A549 (cell line): ENCODE data around the gene CDCP1. TPM values are rescaled to one million over a fixed set of nuclear protein-coding genes. Genes with fewer than 3 reads are reported as not detected.

ENCODE experiments used
- ATAC-seq, 2 experiments: fragments of 200-7000 bp in 1 of 2; fragments of >200 bp in 1 of 2; cut with Nextera tagmentation in 1 of 2; cut with Tn5 transposase in 1 of 2; 3 replicates each; pipeline versions ENCODE4 v1.8.0 to v1.9.1; 2018 to 2020; ENCODE audit warnings: mild to moderate bottlenecking in 1 of 2, moderate library complexity in 1 of 2
- CTCF ChIA-PET: fragments of 300-600 bp; sonication (Branson Sonifier 250); formaldehyde crosslinking; extraction: SDS; loops from one replicate; lab custom pipeline; 2021; ENCODE audit warnings: antibody characterized with exemption, inconsistent platforms; lab: Yijun Ruan, JAX
- POLR2A ChIA-PET: fragments of 350-600 bp; formaldehyde crosslinking; extraction: SDS; loops from one replicate; lab custom pipeline; 2021; ENCODE audit warnings: antibody characterized with exemption, inconsistent platforms; lab: Yijun Ruan, JAX
- DNase-seq, 2 experiments: peaks; one replicate each; pipeline versions ENCODE4 v3.0.0 to v3.0.0-alpha.2; 2011 to 2016; ENCODE audit warnings: low read depth in 1 of 2, low spot score in 1 of 2
- FAIRE-seq: peaks from 2 replicates; lab custom pipeline; 2011; peaks lifted over from hg19 to GRCh38; lab: Jason Lieb, UNC
- H3K27ac ChIP-seq, 2 experiments: fragments of >200 bp; sonication (Bioruptor Twin); formaldehyde crosslinking; 3 replicates each; pipeline ENCODE4 v1.5.1; 2016 to 2017
- H3K4me1 ChIP-seq: fragments of >200 bp; sonication (Bioruptor Twin); formaldehyde crosslinking; 3 replicates; pipeline ENCODE4 v1.6.1; 2016
- H3K4me2 ChIP-seq: fragments of >200 bp; sonication (Bioruptor Twin); formaldehyde crosslinking; 3 replicates; pipeline ENCODE4 v1.6.1; 2016
- H3K4me3 ChIP-seq: fragments of >200 bp; sonication (Bioruptor Twin); formaldehyde crosslinking; 3 replicates; pipeline ENCODE4 v1.5.1; 2016
- H3K9me3 ChIP-seq: fragments of >200 bp; sonication (Bioruptor Twin); formaldehyde crosslinking; 3 replicates; pipeline ENCODE4 v1.6.1; 2016
- BHLHE40 ChIP-seq: IDR thresholded peaks from 2 replicates; pipeline ENCODE4 v1.6.1; 2012; ENCODE audit warnings: low read depth, low read length, inconsistent platforms
- CEBPB ChIP-seq, 2 experiments: fragments of >200 bp in 1 of 2; sonication (Bioruptor Twin) in 1 of 2; formaldehyde crosslinking in 1 of 2; IDR thresholded peaks; 2 replicates each; pipeline ENCODE4 v1.6.1; 2012 to 2016
- EP300 ChIP-seq, 2 experiments: fragments of >200 bp; sonication (Bioruptor Twin); formaldehyde crosslinking; IDR thresholded peaks; 2 replicates in 1 of 2; 3 replicates in 1 of 2; pipeline ENCODE4 v1.6.1; 2016 to 2017
- FOSL2 ChIP-seq, 2 experiments: fragments of 450-650 bp in 1 of 2; fragments of >200 bp in 1 of 2; sonication (Bioruptor Twin) in 1 of 2; formaldehyde crosslinking; IDR thresholded peaks; 2 replicates each; pipeline versions ENCODE4 v1.5.0 to v1.6.1; 2016 to 2020; ENCODE audit warnings: mild to moderate bottlenecking in 1 of 2, moderate library complexity in 1 of 2
- FOXS1 ChIP-seq: fragments of 250-450 bp; sonication (Bioruptor Pico); IDR thresholded peaks from 2 replicates; pipeline ENCODE4 v1.5.0; 2020; ENCODE audit warnings: mild to moderate bottlenecking, moderate library complexity
- GATA3 ChIP-seq: IDR thresholded peaks from 2 replicates; pipeline ENCODE4 v1.6.1; 2012; ENCODE audit warnings: borderline replicate concordance
- HOXB5 ChIP-seq: fragments of 250-450 bp; sonication (Bioruptor Pico); IDR thresholded peaks from 2 replicates; pipeline ENCODE4 v1.5.0; 2020; ENCODE audit warnings: mild to moderate bottlenecking, moderate library complexity
- JUN ChIP-seq, 2 experiments: fragments of >200 bp; sonication (Bioruptor Twin); formaldehyde crosslinking; IDR thresholded peaks; 2 replicates in 1 of 2; 3 replicates in 1 of 2; pipeline ENCODE4 v1.6.1; 2016 to 2017
- KDM5A ChIP-seq: fragments of 200-600 bp; sonication (generic); IDR thresholded peaks from 2 replicates; pipeline ENCODE4 v1.6.1; 2016; ENCODE audit warnings: antibody characterized with exemption, mild to moderate bottlenecking
- MYC ChIP-seq: IDR thresholded peaks from 2 replicates; pipeline ENCODE4 v1.6.1; 2012; ENCODE audit warnings: mild to moderate bottlenecking, inconsistent platforms, low read length, improper control_type of control experiment, borderline replicate concordance
- PHF8 ChIP-seq: fragments of 200-600 bp; sonication (generic); IDR thresholded peaks from 2 replicates; pipeline ENCODE4 v1.6.1; 2016; ENCODE audit warnings: low read depth, mild to moderate bottlenecking, antibody characterized with exemption, moderate library complexity, borderline replicate concordance
- RAD21 ChIP-seq, 2 experiments: fragments of >200 bp in 1 of 2; sonication (Bioruptor Twin) in 1 of 2; formaldehyde crosslinking in 1 of 2; IDR thresholded peaks in 1 of 2; conservative IDR thresholded peaks in 1 of 2; 2 replicates in 1 of 2; 3 replicates in 1 of 2; pipeline ENCODE4 v1.6.1; 2012 to 2018; ENCODE audit warnings: inconsistent platforms in 1 of 2
- RARB ChIP-seq: fragments of 250-450 bp; sonication (Bioruptor Pico); IDR thresholded peaks from 2 replicates; pipeline ENCODE4 v1.8.0; 2021; ENCODE audit warnings: mild to moderate bottlenecking, moderate library complexity
- SMC3 ChIP-seq: fragments of >200 bp; sonication (Bioruptor Twin); formaldehyde crosslinking; IDR thresholded peaks from 3 replicates; pipeline ENCODE4 v1.6.1; 2018; ENCODE audit warnings: inconsistent platforms
- SREBF2 ChIP-seq: fragments of 450-650 bp; IDR thresholded peaks from 2 replicates; pipeline ENCODE4 v1.6.1; 2014; ENCODE audit warnings: mild to moderate bottlenecking, moderate library complexity
- WGBS: methylation state at CpG from one replicate; pipeline ENCODE4 v1.1.6; 2017; ENCODE audit errors: missing lambda C conversion rate; 5-methylcytosine and 5-hydroxymethylcytosine counted together
- polyA plus RNA-seq, 4 experiments: library from polyadenylated mRNA; depleted of rRNA in 3 of 4; stranded (reverse); fragments of >200 nt; fragmentation: RNase III in 1 of 4; extraction: RNeasy Plus Mini Kit Qiagen cat#74134 plus additional on column Dnase treatment in 1 of 4; gene quantifications; 2 replicates in 3 of 4; 3 replicates in 1 of 4; pipeline ENCODE4 v1.2.3, GENCODE V29; 2011 to 2017
- TF ChIP-seq, protein P1 (sequence below): fragments of 250-450 bp; sonication (Bioruptor Pico); IDR thresholded peaks from 2 replicates; pipeline ENCODE4 v1.5.0; 2021; ENCODE audit warnings: mild to moderate bottlenecking, moderate library complexity, borderline replicate concordance
- TF ChIP-seq, protein P2 (sequence below): IDR thresholded peaks from 2 replicates; pipeline ENCODE4 v1.6.1; 2012; ENCODE audit warnings: low read depth, borderline replicate concordance
- TF ChIP-seq, protein P3 (sequence below): IDR thresholded peaks from 2 replicates; pipeline ENCODE4 v1.6.1; 2012
- TF ChIP-seq, protein P4 (sequence below): fragments of 450-650 bp; IDR thresholded peaks from 2 replicates; pipeline ENCODE4 v1.6.1; 2014; ENCODE audit warnings: antibody characterized with exemption
- TF ChIP-seq, protein P5 (sequence below): fragments of 150-350 bp; IDR thresholded peaks from 2 replicates; pipeline ENCODE4 v1.6.1; 2014; ENCODE audit warnings: low read depth, mild to moderate bottlenecking, low read length

Gene CDCP1
- polyA plus RNA-seq, 2 of the 4 experiments (the other 2 are of a cell fraction), result 3.0 to 9.9 TPM

DNA sequence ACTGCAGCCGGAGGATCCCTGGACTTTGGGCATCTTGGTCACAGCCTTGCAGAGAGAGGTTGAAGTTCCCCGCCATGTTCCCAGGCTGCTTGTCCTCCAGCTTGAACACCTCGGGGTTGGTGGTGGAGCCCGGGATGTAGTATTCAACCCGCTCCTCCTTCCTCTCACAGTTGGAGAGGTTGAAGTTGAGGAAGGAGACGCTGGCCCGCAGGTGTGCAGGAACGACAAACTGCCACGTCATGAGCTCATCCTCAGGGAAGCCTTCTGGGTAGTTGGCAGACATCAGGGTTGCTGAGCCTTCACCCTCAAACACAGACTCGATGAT, 35.7 kb downstream of the CDCP1 start:
- DNase-seq, result no peak
- H3K9me3 ChIP-seq, result no peaks in the 10 kb centered on the region
- POLR2A ChIA-PET, result no interaction called here
- 97% methylated on average over 7 of the region's 10 CpGs for WGBS
- no peak overlapping the region for H3K27ac ChIP-seq
- H3K4me2 ChIP-seq, result no peak overlapping the region
- ATAC-seq, result no peak
- H3K4me3 ChIP-seq, result no peak overlapping the region
- no peak for FAIRE-seq
- CTCF ChIA-PET, result interaction anchor here (1.2 kb wide), 1 partner anchor 13 kb away, joined by 3 read pairs; no protein-coding TSS in a partner anchor
- H3K4me1 ChIP-seq, result no peaks in the 10 kb centered on the region
- TF ChIP-seq, protein P1, sequence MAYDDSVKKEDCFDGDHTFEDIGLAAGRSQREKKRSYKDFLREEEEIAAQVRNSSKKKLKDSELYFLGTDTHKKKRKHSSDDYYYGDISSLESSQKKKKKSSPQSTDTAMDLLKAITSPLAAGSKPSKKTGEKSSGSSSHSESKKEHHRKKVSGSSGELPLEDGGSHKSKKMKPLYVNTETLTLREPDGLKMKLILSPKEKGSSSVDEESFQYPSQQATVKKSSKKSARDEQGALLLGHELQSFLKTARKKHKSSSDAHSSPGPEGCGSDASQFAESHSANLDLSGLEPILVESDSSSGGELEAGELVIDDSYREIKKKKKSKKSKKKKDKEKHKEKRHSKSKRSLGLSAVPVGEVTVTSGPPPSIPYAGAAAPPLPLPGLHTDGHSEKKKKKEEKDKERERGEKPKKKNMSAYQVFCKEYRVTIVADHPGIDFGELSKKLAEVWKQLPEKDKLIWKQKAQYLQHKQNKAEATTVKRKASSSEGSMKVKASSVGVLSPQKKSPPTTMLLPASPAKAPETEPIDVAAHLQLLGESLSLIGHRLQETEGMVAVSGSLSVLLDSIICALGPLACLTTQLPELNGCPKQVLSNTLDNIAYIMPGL, result no peak
- no peak for TF ChIP-seq FOSL2 (IDR thresholded peaks at IDR 0.05)
- no peak for TF ChIP-seq FOSL2 (CRISPR knock-in tag; IDR thresholded peaks at IDR 0.05)
- no peak for TF ChIP-seq RARB
- TF ChIP-seq HOXB5 (CRISPR knock-in tag), result no peak
- TF ChIP-seq, protein P2, sequence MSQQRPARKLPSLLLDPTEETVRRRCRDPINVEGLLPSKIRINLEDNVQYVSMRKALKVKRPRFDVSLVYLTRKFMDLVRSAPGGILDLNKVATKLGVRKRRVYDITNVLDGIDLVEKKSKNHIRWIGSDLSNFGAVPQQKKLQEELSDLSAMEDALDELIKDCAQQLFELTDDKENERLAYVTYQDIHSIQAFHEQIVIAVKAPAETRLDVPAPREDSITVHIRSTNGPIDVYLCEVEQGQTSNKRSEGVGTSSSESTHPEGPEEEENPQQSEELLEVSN, result no peak
- no peak for TF ChIP-seq SMC3
- no peak for TF ChIP-seq PHF8
- TF ChIP-seq FOXS1 (CRISPR knock-in tag), result no peak
- no peak for TF ChIP-seq JUN (IDR thresholded peaks at IDR 0.05)
- TF ChIP-seq, protein P3, sequence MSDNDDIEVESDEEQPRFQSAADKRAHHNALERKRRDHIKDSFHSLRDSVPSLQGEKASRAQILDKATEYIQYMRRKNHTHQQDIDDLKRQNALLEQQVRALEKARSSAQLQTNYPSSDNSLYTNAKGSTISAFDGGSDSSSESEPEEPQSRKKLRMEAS, result no peak
- no peak for TF ChIP-seq CEBPB (IDR thresholded peaks at IDR 0.05)
- TF ChIP-seq RAD21 (conservative IDR thresholded peaks at IDR 0.05 in 1 of 2, IDR thresholded peaks at IDR 0.05 in 1 of 2), result no peak

DNA sequence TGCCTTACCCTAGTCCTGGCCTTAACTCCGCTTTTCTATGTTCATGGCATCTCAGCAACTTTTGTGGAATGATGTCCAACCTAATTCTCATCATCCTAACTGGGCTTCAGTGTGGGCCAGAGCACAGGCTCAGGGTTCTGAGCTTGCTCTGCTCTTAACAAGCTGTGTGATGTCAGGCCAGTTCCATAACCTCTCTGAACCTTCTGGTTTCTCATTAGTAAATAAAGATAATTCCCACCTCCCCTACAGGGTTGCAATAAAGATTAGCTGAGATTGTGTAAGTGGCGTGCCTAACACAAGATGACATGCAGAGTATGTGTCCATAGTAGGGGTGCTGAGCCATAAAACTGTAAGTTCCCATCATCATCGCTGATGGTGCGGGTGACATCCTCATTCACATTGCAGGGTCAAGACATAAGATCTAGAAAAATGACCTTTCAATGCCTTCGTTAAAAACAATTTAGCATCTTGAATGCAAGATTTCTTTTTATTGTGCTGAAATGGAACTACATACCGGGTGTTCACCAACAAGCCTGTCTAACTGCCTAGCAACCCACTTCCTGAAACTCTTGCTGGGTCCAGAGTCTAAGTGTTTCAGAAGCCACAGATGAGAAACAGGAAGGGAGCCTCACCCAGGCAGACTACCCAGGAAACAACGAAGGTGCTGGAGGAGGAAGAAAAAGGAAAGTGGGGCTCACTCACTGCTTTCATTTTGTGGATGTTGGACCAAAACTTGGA, 36.2 kb downstream of the CDCP1 start:
- ATAC-seq, result no peak
- Histone ChIP-seq H3K4me3 (no peak overlapping the region), H3K9me3 (no peaks in the 10 kb centered on the region), H3K4me2 (no peak overlapping the region), H3K27ac (no peak overlapping the region), H3K4me1 (no peaks in the 10 kb centered on the region)
- TF ChIP-seq EP300 (IDR thresholded peaks at IDR 0.05) (no peak), GATA3 (no peak)
- TF ChIP-seq, protein P4, sequence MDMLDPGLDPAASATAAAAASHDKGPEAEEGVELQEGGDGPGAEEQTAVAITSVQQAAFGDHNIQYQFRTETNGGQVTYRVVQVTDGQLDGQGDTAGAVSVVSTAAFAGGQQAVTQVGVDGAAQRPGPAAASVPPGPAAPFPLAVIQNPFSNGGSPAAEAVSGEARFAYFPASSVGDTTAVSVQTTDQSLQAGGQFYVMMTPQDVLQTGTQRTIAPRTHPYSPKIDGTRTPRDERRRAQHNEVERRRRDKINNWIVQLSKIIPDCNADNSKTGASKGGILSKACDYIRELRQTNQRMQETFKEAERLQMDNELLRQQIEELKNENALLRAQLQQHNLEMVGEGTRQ, result no peak
- 87% methylated on average over 7 of the region's 7 CpGs for WGBS
- FAIRE-seq, result no peak
- DNase-seq, result no peak
- POLR2A ChIA-PET, result no interaction called here
- CTCF ChIA-PET, result interaction anchor here (1.2 kb wide), 1 partner anchor 12 kb away, joined by 3 read pairs; no protein-coding TSS in a partner anchor

DNA sequence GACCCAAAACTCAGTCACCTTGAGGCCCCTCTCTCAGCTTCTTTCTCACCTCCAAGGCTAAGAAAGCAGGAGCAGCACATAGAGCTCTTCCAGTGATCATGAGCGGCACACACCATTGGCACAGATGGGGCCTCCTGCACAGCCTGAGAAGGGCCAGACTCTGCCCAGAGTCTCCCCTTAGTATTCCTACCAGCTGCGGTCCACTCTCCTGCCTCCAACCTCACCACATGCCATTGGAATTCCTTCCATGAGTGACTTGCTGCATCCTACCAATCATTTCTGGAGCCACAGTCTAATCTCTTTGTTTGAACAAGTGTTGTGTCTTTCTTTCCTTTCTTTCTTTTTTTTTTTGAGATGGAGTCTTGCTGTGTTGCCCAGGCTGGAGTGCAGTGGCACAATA, 39.3 kb downstream of the CDCP1 start:
- H3K27ac ChIP-seq, result no peak overlapping the region
- no peak overlapping the region for H3K4me2 ChIP-seq
- ATAC-seq, result no peak
- WGBS, result 100% methylated on average over 2 of the region's 2 CpGs
- no peaks in the 10 kb centered on the region for H3K9me3 ChIP-seq
- FAIRE-seq, result no peak
- DNase-seq, result no peak
- no peak overlapping the region for H3K4me3 ChIP-seq
- no peak for TF ChIP-seq MYC
- TF ChIP-seq, protein P5, sequence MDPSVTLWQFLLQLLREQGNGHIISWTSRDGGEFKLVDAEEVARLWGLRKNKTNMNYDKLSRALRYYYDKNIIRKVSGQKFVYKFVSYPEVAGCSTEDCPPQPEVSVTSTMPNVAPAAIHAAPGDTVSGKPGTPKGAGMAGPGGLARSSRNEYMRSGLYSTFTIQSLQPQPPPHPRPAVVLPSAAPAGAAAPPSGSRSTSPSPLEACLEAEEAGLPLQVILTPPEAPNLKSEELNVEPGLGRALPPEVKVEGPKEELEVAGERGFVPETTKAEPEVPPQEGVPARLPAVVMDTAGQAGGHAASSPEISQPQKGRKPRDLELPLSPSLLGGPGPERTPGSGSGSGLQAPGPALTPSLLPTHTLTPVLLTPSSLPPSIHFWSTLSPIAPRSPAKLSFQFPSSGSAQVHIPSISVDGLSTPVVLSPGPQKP, result no peak
- TF ChIP-seq BHLHE40, result no peak
- no peak for TF ChIP-seq SREBF2
- TF ChIP-seq KDM5A, result no peak
- TF ChIP-seq FOXS1 (CRISPR knock-in tag), result no peak
- TF ChIP-seq, all 56 proteins: peak for 0
- H3K4me1 ChIP-seq, result no peaks in the 10 kb centered on the region
- ChIA-PET CTCF (interaction anchor here (0.6 to 1.1 kb wide), 2 partner anchors 103 to 1190 kb away, joined by 3 to 4 read pairs; no protein-coding TSS in a partner anchor), POLR2A (no interaction called here)
